ENCODE data around the gene DNAJB2. TPM values are rescaled to one million over a fixed set of nuclear protein-coding genes. Genes with fewer than 3 reads are reported as not detected.
"Not testable (repeated sequence)": the region's sequence is repeated elsewhere in the genome, so short reads cannot be mapped to it uniquely, and the experiment has no call there.

Gene DNAJB2
- polyA plus RNA-seq, 1 of the 3 experiments (the other 2 are of a cell fraction) = 39.9 TPM

GRCh38 chr2:219286436-219287115 is 7.4 kb downstream of the DNAJB2 start (continued):
- TF ChIP-seq REST (IDR thresholded peaks at IDR 0.05; ENCODE audit: low read depth, low read length) (no peak), GABPA (IDR thresholded peaks at IDR 0.05; ENCODE audit: low read depth) (no peak)

GRCh38 chr2:219287116-219287440 is 7.9 kb downstream of the DNAJB2 start:
- POLR2A ChIA-PET = interaction anchor here (0.6 to 1.5 kb wide), 2 partner anchors 8 to 226 kb away, joined by 3 to 6 read pairs; no protein-coding TSS in a partner anchor
- H3K9me2 ChIP-seq; H3K79me2 ChIP-seq (ENCODE audit: insufficient read depth); H3K27me3 ChIP-seq (ENCODE audit: insufficient read depth); DNase-seq; H3K4me1 ChIP-seq (ENCODE audit: control insufficient read depth in 1 of 2, insufficient read depth in 2 of 2, low read depth in 1 of 2, low read length in 1 of 2); H3K4me3 ChIP-seq (ENCODE audit: low read depth in 2 of 2, low read length in 1 of 2); H2AFZ ChIP-seq (ENCODE audit: low read depth); H3K4me2 ChIP-seq; H3K9me3 ChIP-seq; H3K9ac ChIP-seq; H4K20me1 ChIP-seq (ENCODE audit: insufficient read depth); H3K27ac ChIP-seq (ENCODE audit: low read depth in 2 of 2, low read length in 1 of 2): not testable (repeated sequence)
- 97% methylated on average over 6 of the region's 6 CpGs for WGBS (ENCODE audit: low lambda C conversion rate)
- Histone ChIP-seq H3F3A (replicated peaks; ENCODE audit: insufficient read depth) (peaks cover 12% of the 10 kb centered on the region), H3K36me3 (replicated peaks in 1 of 2; ENCODE audit: control insufficient read depth in 1 of 2, insufficient read depth in 2 of 2, low read length in 1 of 2) (peaks cover 4 to 26% of the 10 kb centered on the region in 2 experiments)
- CTCF ChIA-PET = interaction anchor here (1.3 to 15.4 kb wide), 5 partner anchors 5 to 66 kb away, joined by 3 to 312 read pairs (median 5); no protein-coding TSS in a partner anchor

GRCh38 chr2:219287580-219288265 is 8.6 kb downstream of the DNAJB2 start:
- Histone ChIP-seq H3K4me1 (ENCODE audit: control insufficient read depth in 1 of 2, insufficient read depth in 2 of 2, low read depth in 1 of 2, low read length in 1 of 2) (peaks cover 4 to 8% of the 10 kb centered on the region in 2 experiments; a peak in 1 of 4 replicates), H2AFZ (ENCODE audit: low read depth) (no peak overlapping the region), H3K9me2 (no peaks in the 10 kb centered on the region), H3K4me3 (ENCODE audit: low read depth in 2 of 2, low read length in 1 of 2) (no peak overlapping the region), H3K4me2 (no peak overlapping the region), H3F3A (replicated peaks; ENCODE audit: insufficient read depth) (peaks cover 12% of the 10 kb centered on the region), H3K27me3 (ENCODE audit: insufficient read depth) (no peaks in the 10 kb centered on the region), H3K27ac (ENCODE audit: low read depth in 2 of 2, low read length in 1 of 2) (peak overlapping the region in 1 of 2 experiments; percentile 12; a peak in 1 of 4 replicates), H3K9ac (no peak overlapping the region), H3K9me3 (no peaks in the 10 kb centered on the region), H3K36me3 (replicated peaks in 1 of 2; ENCODE audit: control insufficient read depth in 1 of 2, insufficient read depth in 2 of 2, low read length in 1 of 2) (peaks cover 0 to 19% of the 10 kb centered on the region in 2 experiments), H4K20me1 (ENCODE audit: insufficient read depth) (no peaks in the 10 kb centered on the region), H3K79me2 (ENCODE audit: insufficient read depth) (no peaks in the 10 kb centered on the region)
- 85% methylated on average over 9 of the region's 10 CpGs for WGBS (ENCODE audit: low lambda C conversion rate)
- no peak for DNase-seq
- POLR2A ChIA-PET = no interaction called here
- CTCF ChIA-PET = interaction anchor here (0.7 to 9.0 kb wide), 6 partner anchors 8 to 128 kb away, joined by 3 to 312 read pairs (median 3); partner anchors contain the start of gene DNAJB2
- TF ChIP-seq REST (IDR thresholded peaks at IDR 0.05; ENCODE audit: low read depth, low read length) (no peak), JUND (IDR thresholded peaks at IDR 0.05) (no peak), RXRA (IDR thresholded peaks at IDR 0.05; ENCODE audit: borderline replicate concordance, low read depth) (no peak), NFIC (IDR thresholded peaks at IDR 0.05; ENCODE audit: borderline replicate concordance) (no peak)
